CD14-positive monocyte (primary cell): Measurements from ENCODE around the gene CYP3A4. TPM values are rescaled to one million over a fixed set of nuclear protein-coding genes. Genes with fewer than 3 reads are reported as not detected.
"Not testable (repeated sequence)": the region's sequence is repeated elsewhere in the genome, so short reads cannot be mapped to it uniquely, and the experiment has no call there.

Experiments used
- DNase-seq, 3 donors: peaks; one replicate each; pipeline ENCODE4 v3.0.0-alpha.2; 2011 to 2022
- H2AFZ ChIP-seq: 2 replicates; pipeline ENCODE4 v1.6.0; 2012; ENCODE audit warnings: mild to moderate bottlenecking, low read depth, low read length, inconsistent platforms; ENCODE audit not compliant: insufficient read depth, poor library complexity, severe bottlenecking
- H3K27ac ChIP-seq, 2 donors: 1 replicate in 1 of 2; 2 replicates in 1 of 2; pipeline ENCODE4 v1.5.1; 2012 to 2013; ENCODE audit warnings: low read length in 2 of 2, control low read depth in 1 of 2, inconsistent platforms in 1 of 2, low read depth in 1 of 2, mild to moderate bottlenecking in 1 of 2
- H3K27me3 ChIP-seq, 2 donors: one replicate each; pipeline versions ENCODE4 v1.6.0 to v1.6.1; 2011 to 2013; ENCODE audit warnings: low read length in 2 of 2; ENCODE audit not compliant: control insufficient read depth in 2 of 2, insufficient read depth in 2 of 2
- H3K36me3 ChIP-seq, 2 donors: replicated peaks in 1 of 2; 1 replicate in 1 of 2; 2 replicates in 1 of 2; pipeline versions ENCODE4 v1.5.1 to v1.6.1; 2012 to 2013; ENCODE audit warnings: low read length in 2 of 2, control low read depth in 1 of 2, inconsistent platforms in 1 of 2, mild to moderate bottlenecking in 1 of 2; ENCODE audit not compliant: insufficient read depth in 2 of 2, control insufficient read depth in 1 of 2
- H3K4me1 ChIP-seq, 2 donors: 1 replicate in 1 of 2; 2 replicates in 1 of 2; pipeline versions ENCODE4 v1.5.1 to v1.6.1; 2012 to 2013; ENCODE audit warnings: low read length in 2 of 2, control low read depth in 1 of 2, inconsistent platforms in 1 of 2, mild to moderate bottlenecking in 1 of 2, moderate library complexity in 1 of 2; ENCODE audit not compliant: insufficient read depth in 2 of 2, control insufficient read depth in 1 of 2
- H3K4me2 ChIP-seq: replicated peaks from 2 replicates; pipeline ENCODE3; 2012; ENCODE audit warnings: low read length, moderate library complexity, mild to moderate bottlenecking; ENCODE audit not compliant: poor library complexity, severe bottlenecking; ENCODE audit errors: extremely low read depth
- H3K4me3 ChIP-seq, 3 experiments: fragments of 200-600 bp in 1 of 3; sonication (generic) in 1 of 3; replicated peaks in 1 of 3; 1 replicate in 2 of 3; 2 replicates in 1 of 3; pipeline ENCODE4 v1.5.1; 2011 to 2013; ENCODE audit warnings: low read length in 3 of 3, mild to moderate bottlenecking in 3 of 3, control low read depth in 2 of 3, low read depth in 2 of 3, inconsistent platforms in 1 of 3, moderate library complexity in 1 of 3
- H3K79me2 ChIP-seq: 2 replicates; pipeline ENCODE4 v1.6.0; 2012; ENCODE audit warnings: mild to moderate bottlenecking, control low read depth, inconsistent platforms, low read length, moderate library complexity; ENCODE audit not compliant: insufficient read depth
- H3K9ac ChIP-seq: 2 replicates; pipeline ENCODE4 v1.6.0; 2017; ENCODE audit warnings: low read length, mild to moderate bottlenecking; ENCODE audit not compliant: insufficient read depth, poor library complexity, severe bottlenecking
- H3K9me3 ChIP-seq, 2 donors: replicated peaks in 1 of 2; 1 replicate in 1 of 2; 2 replicates in 1 of 2; pipeline versions ENCODE4 v1.5.1 to v1.6.1; 2012 to 2013; ENCODE audit warnings: low read length in 2 of 2, control low read depth in 1 of 2; ENCODE audit not compliant: control insufficient read depth in 1 of 2, insufficient read depth in 1 of 2
- H4K20me1 ChIP-seq: 2 replicates; pipeline ENCODE4 v1.6.0; 2012; ENCODE audit warnings: mild to moderate bottlenecking, low read length, control low read depth, moderate library complexity; ENCODE audit not compliant: insufficient read depth
- H3K27ac Mint-ChIP-seq, 7 donors: one replicate each; pipeline ENCODE4 v1.8.0; 2020; ENCODE audit warnings: mild to moderate bottlenecking in 7 of 7, mixed read lengths in 7 of 7, moderate library complexity in 6 of 7, inconsistent platforms in 2 of 7
- H3K27me3 Mint-ChIP-seq, 3 donors: one replicate each; pipeline ENCODE4 v1.8.0; 2021 to 2022; ENCODE audit warnings: low read depth in 3 of 3, mild to moderate bottlenecking in 3 of 3, mixed read lengths in 3 of 3, moderate library complexity in 3 of 3, inconsistent platforms in 1 of 3
- H3K36me3 Mint-ChIP-seq, 2 donors: one replicate each; pipeline ENCODE4 v1.8.0; 2020; ENCODE audit warnings: mixed read lengths in 2 of 2, inconsistent platforms in 1 of 2, mild to moderate bottlenecking in 1 of 2
- H3K4me1 Mint-ChIP-seq: one replicate; pipeline ENCODE4 v1.8.0; 2020; ENCODE audit warnings: mild to moderate bottlenecking, mixed read lengths
- H3K4me3 Mint-ChIP-seq, 2 donors: one replicate each; pipeline ENCODE4 v1.8.0; 2020; ENCODE audit warnings: mild to moderate bottlenecking in 2 of 2, mixed read lengths in 2 of 2, moderate library complexity in 1 of 2
- H3K9me3 Mint-ChIP-seq, 7 donors: one replicate each; pipeline ENCODE4 v1.8.0; 2020 to 2022; ENCODE audit warnings: mixed read lengths in 7 of 7, mild to moderate bottlenecking in 6 of 7, moderate library complexity in 6 of 7, inconsistent platforms in 2 of 7
- WGBS: methylation state at CpG from one replicate; pipeline ENCODE4 v1.1.5; 2013; ENCODE audit warnings: missing lambda C conversion rate; ENCODE audit not compliant: insufficient coverage; 5-methylcytosine and 5-hydroxymethylcytosine counted together
- intact Hi-C, 2 donors: fragments of 100-400 bp; cut with micrococcal nuclease; formaldehyde crosslinking; loops; one replicate each; pipeline versions ENCODE4 v1.15.0 to v1.15.1; 2023
- polyA plus RNA-seq, 3 donors: library from polyadenylated mRNA; depleted of rRNA in 1 of 3; unstranded in 2 of 3; stranded (reverse) in 1 of 3; fragments of 300-500 nt in 2 of 3; fragments of >200 nt in 1 of 3; fragmentation: Illumina TruSeq in 2 of 3; gene quantifications; 1 replicate in 2 of 3; 2 replicates in 1 of 3; pipeline ENCODE4 v1.2.3, GENCODE V29; 2012 to 2021
- TF ChIP-seq, protein P1 (sequence below): fragments of 200-600 bp; IDR thresholded peaks from one replicate; pipeline ENCODE4 v1.8.0; 2022; ENCODE audit warnings: antibody characterized with exemption, mild to moderate bottlenecking

The CYP3A4 gene
- polyA plus RNA-seq, 3 donors = not detected

- peaks cover 9 to 21% (median 14%) of the 10 kb centered on the region in 7 donors for H3K9me3 Mint-ChIP-seq
Observed at GRCh38 chr7:99748846-99749579, 35.0 kb downstream of the CYP3A4 start.

DNA sequence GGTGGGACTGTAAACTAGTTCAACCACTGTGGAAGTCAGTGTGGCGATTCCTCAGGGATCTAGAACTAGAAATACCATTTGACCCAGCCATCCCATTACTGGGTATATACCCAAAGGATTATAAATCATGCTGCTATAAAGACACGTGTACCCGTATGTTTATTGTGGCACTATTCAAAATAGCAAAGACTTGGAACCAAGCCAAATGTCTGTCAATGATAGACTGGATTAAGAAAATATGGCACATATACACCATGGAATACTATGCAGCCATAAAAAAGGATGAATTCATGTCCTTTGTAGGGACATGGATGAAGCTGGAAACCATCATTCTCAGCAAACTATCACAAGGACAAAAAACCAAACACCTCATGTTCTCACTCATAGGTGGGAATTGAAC is 37.1 kb downstream of the CYP3A4 start:
- H3K27me3 Mint-ChIP-seq = peaks cover 3 to 20% (median 20%) of the 10 kb centered on the region in 3 donors
- intact Hi-C loops = not testable (repeated sequence)

More at GRCh38 chr7:99748846-99749579, 35.0 kb downstream of the CYP3A4 start:
- no peaks in the 10 kb centered on the region for H3K36me3 ChIP-seq
- DNase-seq = no peak
- H3K9ac ChIP-seq = no peak overlapping the region
- H3K27ac Mint-ChIP-seq = no peak overlapping the region
- no peak overlapping the region for H3K4me3 ChIP-seq
- no peak overlapping the region for H2AFZ ChIP-seq
- H3K4me1 Mint-ChIP-seq = no peaks in the 10 kb centered on the region
- no peaks in the 10 kb centered on the region for H3K9me3 ChIP-seq
- H3K4me3 Mint-ChIP-seq = no peak overlapping the region
- intact Hi-C loops = no loop called here
- no peaks in the 10 kb centered on the region for H3K36me3 Mint-ChIP-seq
- H4K20me1 ChIP-seq = no peaks in the 10 kb centered on the region
- H3K27me3 ChIP-seq = peaks cover 17 to 28% of the 10 kb centered on the region in 2 donors
- TF ChIP-seq, protein P1, sequence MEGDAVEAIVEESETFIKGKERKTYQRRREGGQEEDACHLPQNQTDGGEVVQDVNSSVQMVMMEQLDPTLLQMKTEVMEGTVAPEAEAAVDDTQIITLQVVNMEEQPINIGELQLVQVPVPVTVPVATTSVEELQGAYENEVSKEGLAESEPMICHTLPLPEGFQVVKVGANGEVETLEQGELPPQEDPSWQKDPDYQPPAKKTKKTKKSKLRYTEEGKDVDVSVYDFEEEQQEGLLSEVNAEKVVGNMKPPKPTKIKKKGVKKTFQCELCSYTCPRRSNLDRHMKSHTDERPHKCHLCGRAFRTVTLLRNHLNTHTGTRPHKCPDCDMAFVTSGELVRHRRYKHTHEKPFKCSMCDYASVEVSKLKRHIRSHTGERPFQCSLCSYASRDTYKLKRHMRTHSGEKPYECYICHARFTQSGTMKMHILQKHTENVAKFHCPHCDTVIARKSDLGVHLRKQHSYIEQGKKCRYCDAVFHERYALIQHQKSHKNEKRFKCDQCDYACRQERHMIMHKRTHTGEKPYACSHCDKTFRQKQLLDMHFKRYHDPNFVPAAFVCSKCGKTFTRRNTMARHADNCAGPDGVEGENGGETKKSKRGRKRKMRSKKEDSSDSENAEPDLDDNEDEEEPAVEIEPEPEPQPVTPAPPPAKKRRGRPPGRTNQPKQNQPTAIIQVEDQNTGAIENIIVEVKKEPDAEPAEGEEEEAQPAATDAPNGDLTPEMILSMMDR = no peak
- peaks cover 14 to 34% (median 30%) of the 10 kb centered on the region in 3 donors for H3K27me3 Mint-ChIP-seq
- no peak overlapping the region for H3K27ac ChIP-seq
- no peak overlapping the region for H3K4me2 ChIP-seq
- no peaks in the 10 kb centered on the region for H3K4me1 ChIP-seq
- no CpG with 5 or more reads among the region's 6 CpGs for WGBS
- H3K79me2 ChIP-seq = no peaks in the 10 kb centered on the region

GRCh38 chr7:99745395-99745794 is 38.6 kb downstream of the CYP3A4 start:
- H3K36me3 Mint-ChIP-seq, H3K27me3 ChIP-seq, H2AFZ ChIP-seq, H3K4me3 ChIP-seq, H3K9ac ChIP-seq, H3K27ac ChIP-seq, H3K36me3 ChIP-seq, H3K79me2 ChIP-seq, H3K4me2 ChIP-seq, H3K4me3 Mint-ChIP-seq, intact Hi-C loops, H3K27ac Mint-ChIP-seq, H4K20me1 ChIP-seq, DNase-seq, H3K9me3 ChIP-seq: not testable (repeated sequence)
- peaks cover 12 to 21% (median 15%) of the 10 kb centered on the region in 7 donors for H3K9me3 Mint-ChIP-seq
- H3K4me1 ChIP-seq = peaks cover 12 to 13% of the 10 kb centered on the region in 2 donors
- H3K4me1 Mint-ChIP-seq = peaks cover 15% of the 10 kb centered on the region
- no CpG with 5 or more reads among the region's 3 CpGs for WGBS
- H3K27me3 Mint-ChIP-seq = peaks cover 3 to 11% (median 10%) of the 10 kb centered on the region in 3 donors

More for the DNA sequence above, 37.1 kb downstream of the CYP3A4 start:
- H3K4me1 ChIP-seq, H3K9me3 ChIP-seq, H2AFZ ChIP-seq, H3K36me3 Mint-ChIP-seq, H3K4me1 Mint-ChIP-seq, H3K4me2 ChIP-seq, H3K27ac ChIP-seq, H3K4me3 Mint-ChIP-seq, H3K79me2 ChIP-seq, H4K20me1 ChIP-seq, H3K9ac ChIP-seq, DNase-seq, H3K4me3 ChIP-seq, H3K27ac Mint-ChIP-seq, H3K36me3 ChIP-seq: not testable (repeated sequence)
- peaks cover 12 to 21% (median 15%) of the 10 kb centered on the region in 7 donors for H3K9me3 Mint-ChIP-seq
- peaks cover 10 to 16% of the 10 kb centered on the region in 2 donors for H3K27me3 ChIP-seq
- WGBS = no CpG with 5 or more reads among the region's 3 CpGs
